ENCODE data around the gene RPS16.
"Not testable (repeated sequence)": the region's sequence is repeated elsewhere in the genome, so short reads cannot be mapped to it uniquely, and the experiment has no call there.

GRCh38 chr19:39451257-39451656 lies 15.5 kb upstream of the RPS16 start:
- TF ChIP-seq CTCF (IDR thresholded peaks at IDR 0.05 in 4 of 5, conservative IDR thresholded peaks at IDR 0.05 in 1 of 5); POLR2A (IDR thresholded peaks at IDR 0.05): not testable (repeated sequence)

All from gastrocnemius medialis (tissue), 4 donors.